WERI-Rb-1 (cell line): ENCODE data around the gene DVL2.
A peak's percentile ranks its signal among the peaks of the same experiment; 100 is the strongest.

Source experiments
- DNase-seq: peaks from one replicate; pipeline ENCODE4 v3.0.0-alpha.2; 2020
- H3K27ac ChIP-seq: fragments of 250-450 bp; sonication (Bioruptor Pico); 2 replicates; pipeline ENCODE4 v1.5.1; 2020; ENCODE audit warnings: mild to moderate bottlenecking, moderate library complexity
- H3K27me3 ChIP-seq: fragments of 250-450 bp; sonication (Bioruptor Pico); 2 replicates; pipeline ENCODE4 v1.5.1; 2021; ENCODE audit warnings: mild to moderate bottlenecking, low read depth, moderate library complexity; ENCODE audit not compliant: insufficient read depth, severe bottlenecking
- H3K36me3 ChIP-seq: fragments of 250-450 bp; sonication (Bioruptor Pico); 2 replicates; pipeline ENCODE4 v1.5.1; 2020; ENCODE audit warnings: mild to moderate bottlenecking, moderate library complexity
- H3K4me3 ChIP-seq: 2 replicates; pipeline ENCODE4 v1.5.1; 2011; ENCODE audit warnings: low read depth, mild to moderate bottlenecking, control low read depth, low read length
- H3K9me3 ChIP-seq: fragments of 250-450 bp; sonication (Bioruptor Pico); 2 replicates; pipeline ENCODE4 v1.5.1; 2021; ENCODE audit warnings: mild to moderate bottlenecking, moderate library complexity; ENCODE audit not compliant: severe bottlenecking
- TF ChIP-seq, protein P1 (sequence below): IDR thresholded peaks from 2 replicates; pipeline ENCODE4 v1.5.1; 2011; ENCODE audit warnings: low read depth, mild to moderate bottlenecking, control low read depth, inconsistent platforms, low read length

DVL2 gene

DNA sequence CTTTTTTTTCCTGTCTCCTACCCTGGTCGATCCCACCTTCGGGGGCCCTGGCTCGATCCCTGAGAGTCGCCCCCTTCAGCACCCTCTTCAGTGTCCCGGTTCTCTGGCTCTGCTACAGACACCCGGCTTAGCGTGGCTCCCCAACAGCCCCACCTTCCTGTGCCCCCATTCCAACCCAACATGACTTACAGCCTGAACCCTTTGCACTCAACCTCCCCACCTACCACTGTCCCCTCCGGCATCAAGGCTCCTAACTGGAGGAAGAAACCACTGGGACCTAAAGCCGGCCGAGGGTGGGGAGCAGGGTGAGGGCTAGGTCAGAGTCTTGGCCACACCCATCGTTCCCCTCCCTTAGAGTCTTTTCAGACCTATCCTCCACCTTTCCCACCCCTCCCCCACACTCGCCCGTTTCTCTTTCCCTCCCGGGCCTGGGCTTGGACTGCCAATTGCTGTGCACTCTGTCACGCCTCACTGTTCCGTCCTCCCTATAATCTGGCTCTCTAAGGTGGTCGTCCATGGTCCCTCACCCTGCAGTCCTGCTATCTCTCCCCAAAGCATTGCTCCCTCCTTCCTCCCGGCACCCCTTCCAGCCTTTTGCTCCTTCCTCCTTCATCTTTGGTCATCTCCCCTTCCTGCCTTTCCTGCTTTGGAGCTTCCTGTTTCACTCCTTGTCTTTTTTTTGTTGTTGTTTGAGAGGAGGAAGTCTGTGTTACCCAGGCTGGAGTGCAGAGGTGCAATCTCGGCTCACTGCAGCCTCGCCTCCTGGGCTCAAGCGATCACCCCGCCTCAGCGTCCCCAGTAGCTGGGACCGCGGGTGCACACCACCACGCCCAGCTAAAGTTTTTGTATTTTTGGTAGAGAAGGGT is 28.9 kb upstream of the DVL2 start:
- TF ChIP-seq, protein P1, sequence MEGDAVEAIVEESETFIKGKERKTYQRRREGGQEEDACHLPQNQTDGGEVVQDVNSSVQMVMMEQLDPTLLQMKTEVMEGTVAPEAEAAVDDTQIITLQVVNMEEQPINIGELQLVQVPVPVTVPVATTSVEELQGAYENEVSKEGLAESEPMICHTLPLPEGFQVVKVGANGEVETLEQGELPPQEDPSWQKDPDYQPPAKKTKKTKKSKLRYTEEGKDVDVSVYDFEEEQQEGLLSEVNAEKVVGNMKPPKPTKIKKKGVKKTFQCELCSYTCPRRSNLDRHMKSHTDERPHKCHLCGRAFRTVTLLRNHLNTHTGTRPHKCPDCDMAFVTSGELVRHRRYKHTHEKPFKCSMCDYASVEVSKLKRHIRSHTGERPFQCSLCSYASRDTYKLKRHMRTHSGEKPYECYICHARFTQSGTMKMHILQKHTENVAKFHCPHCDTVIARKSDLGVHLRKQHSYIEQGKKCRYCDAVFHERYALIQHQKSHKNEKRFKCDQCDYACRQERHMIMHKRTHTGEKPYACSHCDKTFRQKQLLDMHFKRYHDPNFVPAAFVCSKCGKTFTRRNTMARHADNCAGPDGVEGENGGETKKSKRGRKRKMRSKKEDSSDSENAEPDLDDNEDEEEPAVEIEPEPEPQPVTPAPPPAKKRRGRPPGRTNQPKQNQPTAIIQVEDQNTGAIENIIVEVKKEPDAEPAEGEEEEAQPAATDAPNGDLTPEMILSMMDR = no peak
- DNase-seq = peak; percentile 57
- Histone ChIP-seq H3K27me3 (no peaks in the 10 kb centered on the region), H3K27ac (peak overlapping the region; percentile 42), H3K4me3 (no peak overlapping the region), H3K36me3 (peaks cover 15% of the 10 kb centered on the region), H3K9me3 (no peaks in the 10 kb centered on the region)

DNA sequence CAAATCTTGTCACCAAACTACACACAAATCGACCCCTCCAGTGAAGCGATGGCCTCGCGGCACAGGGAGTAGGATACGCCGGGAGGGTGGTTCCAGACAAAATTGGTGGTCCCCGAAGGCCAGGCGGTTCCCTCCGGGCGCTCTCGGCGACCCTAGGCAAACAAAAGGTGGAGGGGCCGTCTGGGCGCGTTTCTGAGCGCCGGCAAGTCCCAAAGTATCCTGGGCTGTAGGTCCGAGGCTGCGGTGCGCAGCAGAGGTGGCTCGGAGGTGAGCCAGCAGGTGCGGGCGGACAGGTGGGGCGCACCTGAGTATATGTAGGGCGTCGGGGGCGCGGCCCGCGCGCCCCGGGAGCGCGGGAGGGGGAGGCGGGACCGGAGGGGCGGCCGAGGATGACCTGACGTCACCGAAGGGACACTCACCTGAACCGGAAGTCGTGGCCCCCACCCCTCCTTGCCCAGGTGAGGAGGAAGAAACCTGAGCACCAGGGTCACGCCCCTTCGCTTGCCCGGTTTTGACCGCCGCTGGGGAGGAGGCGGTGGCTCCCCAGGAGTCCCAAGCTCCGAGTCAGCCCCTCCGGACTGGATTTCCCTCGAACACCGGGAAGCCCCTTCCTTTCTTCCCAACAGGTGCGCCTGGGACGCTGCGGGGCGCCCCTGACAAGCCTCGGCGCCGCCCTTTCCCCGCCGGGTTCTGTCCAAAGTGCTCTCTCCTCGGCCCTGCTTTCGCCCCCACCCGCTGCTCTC is 28.0 kb upstream of the DVL2 start, which contains the start of gene CLDN7:
Gene CLDN7, minus strand, starts transcription at position 287 of the 743 bp plus-strand sequence. CDS start 435 bp downstream, outside the sequence.
- H3K4me3 ChIP-seq = peak within 1 kb of the TSS; percentile 56
- DNase-seq = no peak
- TF ChIP-seq, protein P1 = no peak
- H3K27me3 ChIP-seq = no peaks in the 10 kb centered on the region
- H3K36me3 ChIP-seq = peaks cover 24% of the 10 kb centered on the region
- no peaks in the 10 kb centered on the region for H3K9me3 ChIP-seq
- peak within 1 kb of the TSS; percentile 71 for H3K27ac ChIP-seq

DNA sequence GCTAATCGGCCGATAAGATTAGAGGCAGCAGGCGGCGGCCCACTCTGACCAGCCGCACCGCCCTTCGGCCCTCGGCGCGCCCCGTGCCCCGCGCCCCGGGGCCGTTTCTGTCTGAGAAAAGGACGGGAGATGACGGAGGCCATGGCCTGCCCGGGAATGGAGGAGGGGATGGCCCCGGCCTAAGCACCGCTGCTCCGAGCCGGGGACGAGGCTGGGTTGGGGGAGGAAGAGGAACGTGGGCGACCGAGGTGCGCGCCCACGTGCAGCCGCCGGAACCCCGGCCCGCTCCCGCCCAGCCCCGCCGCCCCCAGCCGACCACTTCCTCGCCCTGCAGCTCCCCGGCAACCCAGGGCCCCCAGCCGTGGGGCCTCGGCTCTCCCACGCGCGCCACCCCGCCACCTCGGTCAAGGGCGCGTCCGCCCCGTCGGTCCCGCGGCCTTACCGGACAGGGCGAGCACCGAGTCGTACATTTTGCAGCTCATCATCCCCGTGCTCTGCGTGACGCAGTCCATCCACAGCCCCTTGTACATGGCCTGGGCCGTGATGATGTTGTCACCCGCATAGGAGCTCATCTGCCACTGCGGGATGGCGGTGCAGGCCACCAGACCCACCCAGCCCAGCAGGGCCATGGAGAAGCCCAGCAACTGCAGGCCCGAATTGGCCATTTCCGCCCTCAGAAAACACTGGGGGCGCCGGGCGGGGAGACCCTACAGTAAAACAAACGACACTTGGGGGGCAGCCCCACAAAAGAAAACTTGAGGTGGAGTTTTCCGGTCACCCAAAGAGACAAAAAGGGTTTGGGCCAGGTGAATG is 27.3 kb upstream of the DVL2 start:
- Histone ChIP-seq H3K36me3 (peaks cover 31% of the 10 kb centered on the region), H3K4me3 (peak overlapping the region; percentile 56), H3K27me3 (no peaks in the 10 kb centered on the region), H3K27ac (peak overlapping the region; percentile 71), H3K9me3 (no peaks in the 10 kb centered on the region)
- TF ChIP-seq, protein P1 = no peak
- no peak for DNase-seq

DNA sequence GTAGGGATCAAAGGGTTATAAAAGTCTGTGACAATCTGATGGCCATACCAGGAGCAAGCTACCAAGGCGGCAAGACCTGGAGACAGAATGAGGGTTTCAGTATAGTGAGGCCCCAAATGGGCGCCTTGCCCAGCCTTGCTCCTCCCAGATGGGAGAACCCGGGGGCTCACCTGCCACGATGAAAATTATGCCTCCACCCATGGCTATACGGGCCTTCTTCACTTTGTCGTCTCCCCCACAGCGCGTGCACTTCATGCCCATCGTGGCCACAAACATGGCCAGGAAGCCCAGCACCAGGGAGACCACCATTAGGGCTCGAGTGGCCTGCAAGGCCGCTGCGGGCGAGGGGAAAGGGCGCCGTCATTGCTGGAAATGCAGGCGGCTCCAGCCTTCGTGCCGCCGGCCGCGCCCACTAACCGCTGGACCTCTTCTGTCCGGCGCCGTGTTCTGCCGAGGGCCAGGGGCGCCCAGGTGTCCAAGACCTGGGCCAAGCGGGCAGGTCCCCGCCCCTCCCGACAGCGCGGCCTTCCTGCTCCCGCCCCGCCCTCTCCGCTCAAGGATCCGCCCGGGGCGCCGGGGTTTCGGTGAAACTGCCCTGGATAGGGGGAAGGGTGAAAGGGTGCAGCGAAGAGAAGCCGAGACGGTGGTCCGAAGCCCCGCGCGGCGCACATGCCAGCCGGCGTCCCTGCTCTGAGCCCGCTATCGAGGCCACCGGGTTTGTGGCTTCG is 26.5 kb upstream of the DVL2 start:
- DNase-seq = peak; percentile 70
- H3K27ac ChIP-seq = peak overlapping the region; percentile 71

More for the DNA sequence above, 26.5 kb upstream of the DVL2 start:
- Histone ChIP-seq H3K4me3 (peak overlapping the region; percentile 56), H3K36me3 (peaks cover 39% of the 10 kb centered on the region), H3K27me3 (no peaks in the 10 kb centered on the region), H3K9me3 (no peaks in the 10 kb centered on the region)
- TF ChIP-seq, protein P1 = no peak
